GM10266 (cell line): ENCODE measurements around the gene EEF2.

Source experiments
- DNase-seq: peaks from one replicate; pipeline ENCODE4 v3.0.0; 2012; ENCODE audit errors: extremely low spot score
- CTCF ChIP-seq: IDR thresholded peaks from 2 replicates; pipeline ENCODE4 v1.5.1; 2012; ENCODE audit warnings: mild to moderate bottlenecking, low read depth; ENCODE audit not compliant: control insufficient read depth, insufficient read depth; ENCODE audit errors: missing control alignments

The EEF2 gene

GRCh38 chr19:4030552-4030951 lies 45.3 kb upstream of the EEF2 start:
- no peak for DNase-seq
- TF ChIP-seq CTCF = no peak

GRCh38 chr19:4029247-4029614 lies 44.0 kb upstream of the EEF2 start:
- no peak for TF ChIP-seq CTCF
- no peak for DNase-seq

DNA sequence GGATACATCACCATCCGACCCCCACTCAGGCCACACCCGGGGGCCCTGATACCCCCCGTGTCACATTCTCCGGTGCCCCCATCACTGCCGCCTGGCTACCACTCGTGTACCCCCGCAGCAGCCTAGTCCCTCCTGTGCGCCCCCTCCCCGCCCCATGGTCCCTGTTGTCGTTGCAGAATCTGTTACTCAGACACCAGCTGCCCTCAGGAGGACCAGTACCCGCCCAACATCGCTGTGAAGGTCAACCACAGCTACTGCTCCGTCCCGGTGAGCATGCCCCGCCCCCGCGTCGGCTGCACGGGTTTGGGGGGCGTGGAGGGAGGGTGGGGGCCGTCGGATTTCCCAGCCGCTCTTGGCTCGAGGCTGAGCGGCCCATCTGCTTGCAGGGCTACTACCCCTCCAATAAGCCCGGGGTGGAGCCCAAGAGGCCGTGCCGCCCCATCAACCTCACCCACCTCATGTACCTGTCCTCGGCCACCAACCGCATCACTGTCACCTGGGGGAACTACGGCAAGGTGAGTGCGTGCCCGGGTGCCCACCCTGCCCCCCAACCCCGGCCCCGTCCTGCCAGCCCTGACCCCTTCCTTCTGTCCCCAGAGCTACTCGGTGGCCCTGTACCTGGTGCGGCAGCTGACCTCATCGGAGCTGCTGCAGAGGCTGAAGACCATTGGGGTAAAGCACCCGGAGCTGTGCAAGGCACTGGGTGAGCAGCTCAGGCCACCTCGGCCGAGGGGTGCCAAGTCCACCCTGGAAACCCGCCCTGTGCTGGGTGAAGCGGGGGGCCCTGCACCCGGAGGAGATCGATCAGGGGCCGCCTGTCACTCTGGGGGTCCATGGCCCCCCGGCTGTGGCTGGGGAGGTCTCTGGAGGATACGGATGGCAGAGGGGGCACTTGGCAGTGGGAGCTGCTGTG lies 43.3 kb upstream of the EEF2 start:
- DNase-seq = no peak
- TF ChIP-seq CTCF = no peak

- no peak for TF ChIP-seq CTCF
These were observed 41.9 kb upstream of the EEF2 start for GRCh38 chr19:4027146-4027545.

GRCh38 chr19:4025317-4025716 lies 40.1 kb upstream of the EEF2 start:
- DNase-seq = no peak
- no peak for TF ChIP-seq CTCF

More at GRCh38 chr19:4027146-4027545, 41.9 kb upstream of the EEF2 start:
- no peak for DNase-seq

- TF ChIP-seq CTCF = no peak
- DNase-seq = no peak
These were observed 38.5 kb upstream of the EEF2 start for GRCh38 chr19:4023600-4024398.

GRCh38 chr19:4019578-4019977 lies 34.3 kb upstream of the EEF2 start:
- no peak for TF ChIP-seq CTCF
- DNase-seq = no peak
